Stomach smooth muscle (tissue), 2 donors: ENCODE results near the gene NELFA.

ENCODE experiments used
- H3K27ac ChIP-seq: one replicate; pipeline ENCODE4 v1.7.0; 2013; ENCODE audit warnings: mild to moderate bottlenecking, low read length, inconsistent platforms
- H3K27me3 ChIP-seq, 2 donors: one replicate each; pipeline ENCODE4 v1.7.0; 2013; ENCODE audit warnings: low read length in 2 of 2; ENCODE audit not compliant: insufficient read depth in 2 of 2, control insufficient read depth in 1 of 2
- H3K36me3 ChIP-seq, 2 donors: one replicate each; pipeline ENCODE4 v1.7.0; 2013; ENCODE audit warnings: low read length in 2 of 2; ENCODE audit not compliant: control insufficient read depth in 2 of 2, insufficient read depth in 2 of 2
- H3K4me1 ChIP-seq: one replicate; pipeline ENCODE4 v1.7.0; 2013; ENCODE audit warnings: low read length; ENCODE audit not compliant: control insufficient read depth, insufficient read depth
- H3K4me3 ChIP-seq, 2 donors: one replicate each; pipeline ENCODE4 v1.7.0; 2013; ENCODE audit warnings: low read length in 2 of 2
- H3K9ac ChIP-seq, 2 donors: one replicate each; pipeline ENCODE4 v1.7.0; 2013; ENCODE audit warnings: low read length in 2 of 2, mild to moderate bottlenecking in 1 of 2
- H3K9me3 ChIP-seq, 2 donors: one replicate each; pipeline ENCODE4 v1.7.0; 2013; ENCODE audit warnings: low read length in 2 of 2; ENCODE audit not compliant: control insufficient read depth in 2 of 2
- donor health status: healthy.
- donor health status: Pancreatic carcinoma.

Gene NELFA

GRCh38 chr4:1961038-1961437 is 47.7 kb downstream of the NELFA start:
- no peak overlapping the region for H3K9ac ChIP-seq
- H3K27ac ChIP-seq, result no peak overlapping the region
- H3K9me3 ChIP-seq, result no peaks in the 10 kb centered on the region
- peaks cover 40 to 47% of the 10 kb centered on the region in 2 donors for H3K36me3 ChIP-seq
- H3K27me3 ChIP-seq, result no peaks in the 10 kb centered on the region
- H3K4me1 ChIP-seq, result no peaks in the 10 kb centered on the region
- H3K4me3 ChIP-seq, result no peak overlapping the region

DNA sequence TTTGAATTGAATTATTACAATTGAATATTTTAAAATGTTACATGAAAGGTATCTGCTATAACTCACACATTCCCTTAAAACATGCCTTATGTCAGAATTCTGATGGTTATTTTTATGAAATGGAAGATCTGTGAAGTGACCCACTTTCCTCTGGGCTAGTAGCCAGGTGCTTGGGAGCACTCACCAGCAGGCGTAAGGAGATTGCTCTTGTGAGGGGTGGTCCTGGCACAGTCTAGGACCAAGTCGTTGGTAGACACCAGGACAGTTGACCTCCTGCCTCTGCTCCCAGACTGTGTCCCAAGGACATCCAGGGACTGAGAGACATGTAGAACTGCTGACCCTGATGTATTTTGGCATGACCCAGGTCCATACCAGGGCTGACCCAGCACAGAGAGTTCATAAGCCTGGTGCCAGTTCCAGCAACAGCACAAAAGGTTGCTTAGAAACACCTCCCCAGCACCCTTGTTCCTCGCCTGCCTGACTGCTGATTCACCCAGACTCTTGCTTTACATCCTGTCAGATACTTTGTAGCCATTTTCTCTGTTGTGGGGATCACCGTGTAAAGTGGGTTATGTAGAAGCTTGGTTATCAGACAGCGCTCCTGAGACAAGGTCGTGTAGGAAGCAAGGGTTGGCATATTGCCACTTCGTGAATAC is 48.5 kb downstream of the NELFA start:
- Histone ChIP-seq H3K4me1 (no peaks in the 10 kb centered on the region), H3K27ac (no peak overlapping the region), H3K4me3 (no peak overlapping the region), H3K9ac (no peak overlapping the region), H3K27me3 (no peaks in the 10 kb centered on the region), H3K36me3 (peaks cover 40 to 54% of the 10 kb centered on the region in 2 donors), H3K9me3 (no peaks in the 10 kb centered on the region)

GRCh38 chr4:1959104-1959384 is 49.7 kb downstream of the NELFA start:
- Histone ChIP-seq H3K36me3 (peaks cover 41 to 54% of the 10 kb centered on the region in 2 donors), H3K4me3 (no peak overlapping the region), H3K27ac (no peak overlapping the region), H3K9me3 (no peaks in the 10 kb centered on the region), H3K9ac (no peak overlapping the region), H3K4me1 (no peaks in the 10 kb centered on the region), H3K27me3 (no peaks in the 10 kb centered on the region)

DNA sequence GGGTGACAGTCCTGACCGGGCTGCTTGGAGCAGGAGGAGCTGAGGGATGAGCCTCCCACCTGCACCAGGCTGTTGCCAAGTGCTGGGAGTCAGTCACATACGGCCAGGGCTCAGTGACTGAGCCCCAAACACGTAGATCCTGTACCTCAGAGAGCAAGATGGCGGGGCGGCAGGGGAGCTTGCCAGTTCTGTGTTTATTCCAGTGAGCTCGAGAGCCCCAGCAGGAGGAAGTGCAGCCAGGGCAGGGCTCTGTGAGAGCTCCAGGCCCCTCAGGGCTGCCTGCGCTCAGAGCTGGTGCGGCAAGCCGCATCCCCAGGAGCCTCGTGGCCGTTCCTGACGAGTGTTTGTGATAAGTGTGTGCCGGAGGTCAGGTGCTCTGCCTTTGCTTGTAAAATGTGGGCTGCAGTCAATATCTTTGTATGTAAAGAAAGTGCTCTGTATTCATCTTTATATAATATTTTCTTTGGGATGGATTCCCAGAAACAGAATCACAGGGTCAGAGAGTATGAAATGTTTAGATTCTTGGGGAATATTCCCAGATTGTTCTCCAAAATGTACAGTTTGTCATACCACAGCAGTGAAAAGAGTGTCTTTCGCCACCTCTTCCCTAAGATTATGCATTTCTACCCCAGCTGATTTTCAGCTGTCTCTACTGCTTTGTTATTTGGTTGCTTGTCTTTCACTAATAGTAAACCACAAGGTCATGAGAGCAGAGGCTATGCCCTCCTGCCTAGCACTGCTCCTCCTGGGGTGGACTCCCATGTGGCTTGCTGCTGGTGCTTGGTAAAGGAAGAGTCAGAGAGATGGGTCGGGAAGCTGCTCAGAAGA is 50.3 kb downstream of the NELFA start:
- Histone ChIP-seq H3K4me1 (no peaks in the 10 kb centered on the region), H3K9ac (no peak overlapping the region), H3K36me3 (peaks cover 39 to 53% of the 10 kb centered on the region in 2 donors), H3K9me3 (no peaks in the 10 kb centered on the region), H3K27me3 (no peaks in the 10 kb centered on the region), H3K27ac (no peak overlapping the region), H3K4me3 (no peak overlapping the region)

- H3K27ac ChIP-seq, result no peak overlapping the region
- peaks cover 41 to 54% of the 10 kb centered on the region in 2 donors for H3K36me3 ChIP-seq
- H3K9ac ChIP-seq, result no peak overlapping the region
- no peaks in the 10 kb centered on the region for H3K9me3 ChIP-seq
- no peak overlapping the region for H3K4me3 ChIP-seq
- no peaks in the 10 kb centered on the region for H3K27me3 ChIP-seq
- no peaks in the 10 kb centered on the region for H3K4me1 ChIP-seq
These were observed 52.1 kb downstream of the NELFA start for GRCh38 chr4:1956631-1957030.

DNA sequence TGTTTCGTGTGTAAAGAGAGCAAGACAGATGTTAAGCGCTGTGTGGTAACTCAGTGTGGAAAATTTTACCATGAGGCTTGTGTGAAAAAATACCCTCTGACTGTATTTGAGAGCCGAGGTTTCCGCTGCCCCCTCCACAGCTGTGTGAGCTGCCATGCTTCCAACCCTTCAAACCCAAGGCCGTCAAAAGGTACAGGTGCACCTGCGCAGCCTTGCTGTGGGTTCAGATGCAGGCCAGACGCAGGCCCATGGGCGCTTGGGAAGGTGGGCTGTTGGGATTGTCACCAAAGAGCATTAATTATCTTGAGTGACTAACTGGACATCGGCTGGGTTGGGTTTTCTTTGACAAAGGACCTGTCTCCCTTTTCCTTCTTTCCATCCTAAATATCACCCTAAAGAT is 55.4 kb downstream of the NELFA start:
- H3K9ac ChIP-seq, result no peak overlapping the region
- peaks cover 31 to 33% of the 10 kb centered on the region in 2 donors for H3K36me3 ChIP-seq
- H3K27me3 ChIP-seq, result no peaks in the 10 kb centered on the region
- H3K4me3 ChIP-seq, result no peak overlapping the region
- no peaks in the 10 kb centered on the region for H3K4me1 ChIP-seq
- no peak overlapping the region for H3K27ac ChIP-seq
- no peaks in the 10 kb centered on the region for H3K9me3 ChIP-seq

- no peak overlapping the region for H3K9ac ChIP-seq
- H3K36me3 ChIP-seq, result peaks cover 25 to 28% of the 10 kb centered on the region in 2 donors
These were observed 56.1 kb downstream of the NELFA start for GRCh38 chr4:1952719-1953118.

DNA sequence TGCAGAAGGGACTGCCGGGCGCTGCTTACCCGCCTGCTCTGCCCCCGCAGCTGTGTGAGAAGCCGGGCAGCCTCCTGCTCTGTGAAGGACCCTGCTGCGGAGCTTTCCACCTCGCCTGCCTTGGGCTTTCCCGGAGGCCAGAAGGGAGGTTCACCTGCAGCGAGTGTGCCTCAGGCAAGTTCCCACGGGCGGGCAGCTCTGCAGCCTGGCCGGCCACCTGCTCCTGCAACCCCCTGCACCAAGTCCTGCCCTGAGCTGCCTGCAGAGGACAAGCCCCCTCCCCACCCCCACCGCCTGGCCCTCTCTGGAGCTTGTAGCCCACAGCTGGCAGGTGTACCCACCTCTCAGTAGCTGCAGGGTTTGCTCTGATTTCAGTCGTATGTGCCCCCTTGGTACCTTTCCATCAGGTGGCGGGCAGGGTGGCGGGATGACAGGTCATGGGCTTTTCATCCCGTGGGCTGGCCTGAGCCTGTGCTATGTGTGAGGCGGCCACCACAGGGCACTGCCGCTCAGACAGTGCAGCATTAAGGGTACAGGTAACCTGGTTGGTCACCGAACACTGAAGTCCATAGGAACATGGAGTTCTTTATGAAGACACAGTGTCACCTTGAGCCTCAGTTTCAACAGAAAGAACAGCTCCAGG is 56.6 kb downstream of the NELFA start:
- H3K36me3 ChIP-seq, result peaks cover 22 to 28% of the 10 kb centered on the region in 2 donors
- no peak overlapping the region for H3K4me3 ChIP-seq
- H3K27ac ChIP-seq, result no peak overlapping the region
- H3K9me3 ChIP-seq, result no peaks in the 10 kb centered on the region
- no peaks in the 10 kb centered on the region for H3K27me3 ChIP-seq
- no peak overlapping the region for H3K9ac ChIP-seq
- H3K4me1 ChIP-seq, result no peaks in the 10 kb centered on the region

More at GRCh38 chr4:1952719-1953118, 56.1 kb downstream of the NELFA start:
- no peak overlapping the region for H3K27ac ChIP-seq
- no peaks in the 10 kb centered on the region for H3K9me3 ChIP-seq
- no peaks in the 10 kb centered on the region for H3K27me3 ChIP-seq
- H3K4me1 ChIP-seq, result no peaks in the 10 kb centered on the region
- no peak overlapping the region for H3K4me3 ChIP-seq

DNA sequence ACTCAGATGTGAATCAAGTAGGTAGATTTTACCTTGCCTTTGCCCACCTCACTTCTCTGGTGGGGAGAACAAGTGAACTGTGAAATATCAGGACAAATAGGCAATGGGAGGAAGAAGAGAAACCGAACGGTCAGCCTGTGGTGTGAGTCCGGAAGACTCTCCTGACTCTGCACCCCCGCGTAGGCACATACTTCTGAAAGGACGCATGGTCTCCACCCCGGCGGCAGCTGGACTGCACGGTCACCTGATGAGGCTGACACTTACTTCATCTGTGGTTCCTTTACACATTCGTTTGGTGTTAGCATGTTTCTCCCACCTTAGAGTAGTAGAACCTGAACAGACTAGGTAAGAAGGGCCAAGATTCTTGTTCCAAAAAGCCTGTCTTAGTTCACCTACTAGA is 58.4 kb downstream of the NELFA start:
- Histone ChIP-seq H3K27ac (no peak overlapping the region), H3K27me3 (no peaks in the 10 kb centered on the region), H3K4me1 (no peaks in the 10 kb centered on the region), H3K4me3 (no peak overlapping the region), H3K36me3 (peaks cover 16 to 18% of the 10 kb centered on the region in 2 donors), H3K9ac (no peak overlapping the region), H3K9me3 (no peaks in the 10 kb centered on the region)

DNA sequence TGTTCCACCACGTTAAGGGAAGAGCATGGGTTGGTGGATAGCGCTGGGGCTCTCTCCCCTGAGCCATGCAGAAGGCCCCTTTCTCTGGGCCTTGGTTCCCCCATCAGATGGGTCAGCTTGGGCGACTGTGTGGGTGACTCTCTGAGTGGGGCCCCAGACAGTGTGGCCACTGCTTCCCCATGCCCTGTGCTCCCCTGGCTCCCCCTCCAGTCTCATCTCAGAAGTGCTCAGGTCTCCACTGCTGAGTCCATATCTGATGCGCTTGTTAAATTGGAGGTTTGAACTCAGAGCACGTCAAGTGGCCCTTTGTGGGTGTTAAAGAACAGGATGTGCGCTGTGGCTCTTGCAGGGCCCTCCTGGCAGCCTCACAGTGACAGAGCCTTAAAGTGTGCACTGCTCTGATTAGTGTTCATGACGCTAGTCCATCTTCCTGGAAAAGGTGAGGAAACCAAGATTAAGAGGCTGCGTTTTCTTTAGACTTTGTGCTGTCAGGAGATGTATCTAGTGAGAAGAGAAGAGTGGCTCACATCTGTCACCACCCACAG is 59.8 kb downstream of the NELFA start:
- Histone ChIP-seq H3K27ac (no peak overlapping the region), H3K9ac (no peak overlapping the region), H3K27me3 (no peaks in the 10 kb centered on the region), H3K9me3 (no peaks in the 10 kb centered on the region), H3K4me1 (no peaks in the 10 kb centered on the region), H3K4me3 (no peak overlapping the region), H3K36me3 (peaks cover 13 to 16% of the 10 kb centered on the region in 2 donors)
